KMS-11 (cell line): ENCODE data around the gene TCF19.
A peak's percentile ranks its signal among the peaks of the same experiment; 100 is the strongest.

Experiments
- H2AFZ ChIP-seq: fragments of 200-600 bp; sonication (generic); 2 replicates; pipeline ENCODE4 v1.6.1; 2016; ENCODE audit warnings: antibody characterized with exemption, mixed run types, low read depth
- H3K27ac ChIP-seq: fragments of 200-600 bp; sonication (generic); 2 replicates; pipeline ENCODE4 v1.6.1; 2016; ENCODE audit warnings: mild to moderate bottlenecking, mixed run types
- H3K27me3 ChIP-seq: fragments of 200-600 bp; sonication (generic); 2 replicates; pipeline ENCODE4 v1.6.1; 2017; ENCODE audit warnings: mild to moderate bottlenecking, low read depth, mixed run types, moderate library complexity; ENCODE audit not compliant: insufficient read depth
- H3K36me3 ChIP-seq: fragments of 200-600 bp; sonication (generic); 2 replicates; pipeline ENCODE4 v1.6.1; 2017; ENCODE audit warnings: mild to moderate bottlenecking, mixed run types; ENCODE audit not compliant: insufficient read depth
- H3K4me1 ChIP-seq: fragments of 200-600 bp; sonication (generic); 2 replicates; pipeline ENCODE4 v1.6.1; 2016; ENCODE audit warnings: mild to moderate bottlenecking, low read depth, mixed run types; ENCODE audit not compliant: poor library complexity, severe bottlenecking
- H3K4me2 ChIP-seq: fragments of 200-600 bp; sonication (generic); 2 replicates; pipeline ENCODE4 v1.7.0; 2016; ENCODE audit warnings: mild to moderate bottlenecking, mixed run types
- H3K4me3 ChIP-seq: fragments of 200-600 bp; sonication (generic); IDR thresholded peaks from 2 replicates; pipeline ENCODE4 v1.6.1; 2017; ENCODE audit warnings: low read depth, low read length, mixed read lengths; ENCODE audit not compliant: insufficient read depth
- H3K79me2 ChIP-seq: fragments of 200-600 bp; sonication (generic); 2 replicates; pipeline ENCODE4 v1.6.1; 2016; ENCODE audit warnings: low read depth, mixed run types; ENCODE audit not compliant: insufficient read depth
- H3K9ac ChIP-seq: fragments of 200-600 bp; sonication (generic); 2 replicates; pipeline ENCODE4 v1.6.1; 2016; ENCODE audit warnings: mild to moderate bottlenecking, mixed run types
- H4K20me1 ChIP-seq: fragments of 200-600 bp; sonication (generic); 2 replicates; pipeline ENCODE4 v1.6.1; 2016; ENCODE audit warnings: mild to moderate bottlenecking, mixed run types; ENCODE audit not compliant: insufficient read depth
- TF ChIP-seq, protein P1 (sequence below): fragments of 200-600 bp; sonication (generic); conservative IDR thresholded peaks from 2 replicates; pipeline ENCODE4 v1.6.1; 2017; ENCODE audit warnings: low read depth, mild to moderate bottlenecking, antibody characterized with exemption, low read length, moderate library complexity, mixed read lengths

TCF19 gene

DNA sequence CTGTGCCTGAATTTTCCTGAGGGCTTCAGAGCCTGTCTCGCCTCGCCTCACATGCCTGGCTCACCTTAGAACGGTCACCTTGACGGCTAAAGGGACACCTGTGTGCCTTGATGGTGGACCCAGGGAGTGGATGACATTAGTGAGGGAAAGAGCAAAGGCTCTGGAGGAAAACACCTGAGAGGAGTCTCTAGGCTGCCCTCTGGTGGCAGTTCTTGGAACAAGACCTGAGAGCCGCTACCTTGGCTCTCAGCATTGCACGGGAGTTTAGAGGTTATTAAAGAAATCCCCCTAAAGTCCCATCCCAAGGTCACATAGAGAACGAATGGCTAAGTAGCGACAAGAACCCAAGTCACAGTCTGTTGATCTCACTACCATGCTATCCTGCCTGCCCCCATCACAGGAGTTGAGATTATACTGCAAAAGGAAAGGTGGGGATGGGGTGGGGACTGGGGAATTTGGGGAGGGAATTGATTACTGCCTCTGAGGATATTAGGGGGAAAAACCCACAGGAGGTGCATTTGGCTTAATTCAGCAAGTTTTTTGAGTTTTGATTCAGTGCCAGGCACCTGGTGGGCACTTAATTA is 30.2 kb upstream of the TCF19 start:
- H3K4me2 ChIP-seq: no peak overlapping the region
- TF ChIP-seq, protein P1, sequence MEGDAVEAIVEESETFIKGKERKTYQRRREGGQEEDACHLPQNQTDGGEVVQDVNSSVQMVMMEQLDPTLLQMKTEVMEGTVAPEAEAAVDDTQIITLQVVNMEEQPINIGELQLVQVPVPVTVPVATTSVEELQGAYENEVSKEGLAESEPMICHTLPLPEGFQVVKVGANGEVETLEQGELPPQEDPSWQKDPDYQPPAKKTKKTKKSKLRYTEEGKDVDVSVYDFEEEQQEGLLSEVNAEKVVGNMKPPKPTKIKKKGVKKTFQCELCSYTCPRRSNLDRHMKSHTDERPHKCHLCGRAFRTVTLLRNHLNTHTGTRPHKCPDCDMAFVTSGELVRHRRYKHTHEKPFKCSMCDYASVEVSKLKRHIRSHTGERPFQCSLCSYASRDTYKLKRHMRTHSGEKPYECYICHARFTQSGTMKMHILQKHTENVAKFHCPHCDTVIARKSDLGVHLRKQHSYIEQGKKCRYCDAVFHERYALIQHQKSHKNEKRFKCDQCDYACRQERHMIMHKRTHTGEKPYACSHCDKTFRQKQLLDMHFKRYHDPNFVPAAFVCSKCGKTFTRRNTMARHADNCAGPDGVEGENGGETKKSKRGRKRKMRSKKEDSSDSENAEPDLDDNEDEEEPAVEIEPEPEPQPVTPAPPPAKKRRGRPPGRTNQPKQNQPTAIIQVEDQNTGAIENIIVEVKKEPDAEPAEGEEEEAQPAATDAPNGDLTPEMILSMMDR: peak; percentile 75
- H3K4me1 ChIP-seq: peaks cover 4% of the 10 kb centered on the region
- H3K9ac ChIP-seq: no peak overlapping the region
- no peaks in the 10 kb centered on the region for H3K36me3 ChIP-seq
- no peak overlapping the region for H3K4me3 ChIP-seq
- H2AFZ ChIP-seq: no peak overlapping the region; the same call in none of the 2 replicates
- H3K79me2 ChIP-seq: no peaks in the 10 kb centered on the region
- no peaks in the 10 kb centered on the region; the same call in 1 of the 2 replicates for H3K27me3 ChIP-seq
- H4K20me1 ChIP-seq: no peaks in the 10 kb centered on the region
- H3K27ac ChIP-seq: no peak overlapping the region

DNA sequence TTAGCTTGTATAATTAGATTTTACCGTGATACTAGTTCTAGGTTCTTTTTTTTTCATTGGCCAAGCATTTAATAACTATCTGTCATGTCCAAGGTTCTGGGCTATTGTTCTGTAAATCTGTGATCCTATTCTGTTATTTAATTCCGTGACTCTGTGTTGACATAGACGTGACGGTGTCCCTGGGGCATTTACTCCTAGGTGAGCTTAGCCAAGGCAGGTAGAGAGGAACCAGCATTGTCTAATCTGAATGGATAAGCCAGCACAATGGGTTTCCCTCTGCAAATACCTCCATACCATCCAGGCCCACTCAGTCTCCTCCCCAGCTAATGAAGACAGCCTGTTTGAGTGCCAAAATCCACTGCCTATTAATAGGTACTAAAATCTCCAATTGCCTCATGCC is 29.3 kb upstream of the TCF19 start:
- H3K9ac ChIP-seq: no peak overlapping the region
- no peak overlapping the region for H2AFZ ChIP-seq
- H4K20me1 ChIP-seq: no peaks in the 10 kb centered on the region
- TF ChIP-seq, protein P1: no peak
- H3K27ac ChIP-seq: no peak overlapping the region
- no peaks in the 10 kb centered on the region; the same call in 1 of the 2 replicates for H3K27me3 ChIP-seq
- peaks cover 4% of the 10 kb centered on the region for H3K4me1 ChIP-seq
- H3K79me2 ChIP-seq: no peaks in the 10 kb centered on the region
- H3K4me2 ChIP-seq: no peak overlapping the region
- H3K36me3 ChIP-seq: no peaks in the 10 kb centered on the region
- no peak overlapping the region for H3K4me3 ChIP-seq

DNA sequence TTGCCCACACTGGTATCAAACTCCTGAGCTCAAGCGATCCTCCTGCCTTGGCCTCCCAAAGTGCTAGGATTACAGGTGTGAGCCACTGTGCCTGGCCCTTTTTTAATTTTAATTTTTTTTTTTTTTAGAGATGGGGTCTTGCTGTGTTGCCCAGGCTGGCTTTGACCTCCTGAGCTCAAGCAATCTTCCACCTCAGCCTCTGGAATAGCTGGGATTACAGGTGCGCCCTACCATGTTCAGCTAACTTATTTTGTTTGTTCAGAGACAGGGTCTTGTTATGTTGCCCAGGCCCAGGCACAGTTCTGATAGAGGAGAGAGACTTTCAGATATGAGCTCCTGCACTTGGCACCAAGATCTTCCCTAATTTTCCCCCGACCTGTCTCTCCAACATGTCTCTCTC is 27.6 kb upstream of the TCF19 start:
- Histone ChIP-seq H3K4me1 (peaks cover 4% of the 10 kb centered on the region), H3K27ac (no peak overlapping the region), H3K79me2 (no peaks in the 10 kb centered on the region), H3K36me3 (no peaks in the 10 kb centered on the region), H2AFZ (no peak overlapping the region), H4K20me1 (no peaks in the 10 kb centered on the region), H3K9ac (no peak overlapping the region), H3K27me3 (no peaks in the 10 kb centered on the region; the same call in 1 of the 2 replicates), H3K4me3 (no peak overlapping the region), H3K4me2 (no peak overlapping the region)
- TF ChIP-seq, protein P1: no peak

DNA sequence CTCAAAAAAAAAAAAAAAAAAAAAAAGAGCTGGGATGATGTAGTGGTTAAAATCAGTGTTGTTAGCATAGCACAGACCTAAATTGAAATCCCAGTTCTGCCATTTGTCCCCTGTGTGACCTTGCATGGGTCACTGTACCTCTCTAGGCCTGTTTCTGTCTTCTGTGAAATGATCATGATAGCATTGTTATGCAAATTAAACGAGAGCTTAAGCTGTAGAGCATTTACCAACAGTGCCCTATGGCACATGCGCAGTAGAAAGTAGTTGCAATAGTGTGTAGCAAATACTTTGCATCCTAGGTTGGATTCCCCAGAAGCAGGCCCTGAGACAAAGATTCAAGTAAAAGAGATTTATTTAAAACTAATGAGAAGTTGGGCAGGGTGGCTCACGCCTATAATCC is 26.8 kb upstream of the TCF19 start:
- H3K4me1 ChIP-seq: peaks cover 4% of the 10 kb centered on the region
- no peaks in the 10 kb centered on the region; the same call in 1 of the 2 replicates for H3K27me3 ChIP-seq
- H3K4me2 ChIP-seq: no peak overlapping the region
- TF ChIP-seq, protein P1: no peak
- H2AFZ ChIP-seq: no peak overlapping the region
- no peaks in the 10 kb centered on the region for H4K20me1 ChIP-seq
- no peaks in the 10 kb centered on the region for H3K36me3 ChIP-seq
- no peak overlapping the region for H3K4me3 ChIP-seq
- H3K79me2 ChIP-seq: no peaks in the 10 kb centered on the region
- no peak overlapping the region for H3K9ac ChIP-seq
- H3K27ac ChIP-seq: no peak overlapping the region
